Neural cell (in vitro differentiated cells): ENCODE measurements around the gene PI3. TPM values are rescaled to one million over a fixed set of nuclear protein-coding genes. Genes with fewer than 3 reads are reported as not detected.

ENCODE experiments used
- H2AFZ ChIP-seq: fragments of 200-600, 300-800 bp; sonication (generic), shearing (Covaris generic); 2 replicates; pipeline ENCODE4 v1.6.0; 2014; ENCODE audit warnings: low read depth, mild to moderate bottlenecking, antibody characterized with exemption, low read length, moderate library complexity
- H3F3A ChIP-seq: fragments of 200-600 bp; shearing (Covaris generic); 2 replicates; pipeline ENCODE4 v1.6.1; 2016; ENCODE audit warnings: mild to moderate bottlenecking, moderate library complexity, mixed read lengths, antibody characterized with exemption, low read length; ENCODE audit not compliant: insufficient read depth, poor library complexity, severe bottlenecking
- H3K27ac ChIP-seq: fragments of 200-600, 300-800 bp; sonication (generic), shearing (Covaris generic); 2 replicates; pipeline ENCODE4 v1.5.1; 2014; ENCODE audit warnings: mild to moderate bottlenecking, low read length, moderate library complexity
- H3K27me3 ChIP-seq: fragments of 300-800, 200-600 bp; sonication (generic), shearing (Covaris generic); 2 replicates; pipeline ENCODE4 v1.6.0; 2014; ENCODE audit warnings: mild to moderate bottlenecking, low read depth, low read length, moderate library complexity; ENCODE audit not compliant: insufficient read depth
- H3K36me3 ChIP-seq: fragments of 300-800, 200-600 bp; sonication (generic), shearing (Covaris generic); 2 replicates; pipeline ENCODE4 v1.5.1; 2014; ENCODE audit warnings: mild to moderate bottlenecking, antibody characterized with exemption, low read length, moderate library complexity; ENCODE audit not compliant: insufficient read depth
- H3K4me2 ChIP-seq: fragments of 300-800, 200-600 bp; sonication (generic), shearing (Covaris generic); 2 replicates; pipeline ENCODE4 v1.6.0; 2014; ENCODE audit warnings: mild to moderate bottlenecking, low read length
- H3K4me3 ChIP-seq: fragments of 300-800, 200-600 bp; sonication (generic), shearing (Covaris generic); 2 replicates; pipeline ENCODE4 v1.5.1; 2014; ENCODE audit warnings: mild to moderate bottlenecking, low read length, moderate library complexity
- H3K79me2 ChIP-seq: fragments of 200-600 bp; shearing (Covaris generic); replicated peaks from 2 replicates; pipeline ENCODE4 v1.6.0; 2014; ENCODE audit warnings: mild to moderate bottlenecking, low read length, moderate library complexity; ENCODE audit not compliant: insufficient read depth
- H3K9ac ChIP-seq: fragments of 300-800, 200-600 bp; sonication (generic), shearing (Covaris generic); 2 replicates; pipeline ENCODE4 v1.6.1; 2016; ENCODE audit warnings: mild to moderate bottlenecking, low read length, mixed read lengths
- H3K9me2 ChIP-seq: fragments of 200-600 bp; shearing (Covaris generic); 2 replicates; pipeline ENCODE4 v1.6.1; 2016; ENCODE audit warnings: mild to moderate bottlenecking, low read length, mixed read lengths; ENCODE audit not compliant: insufficient read depth
- H3K9me3 ChIP-seq: fragments of 200-600, 300-800 bp; sonication (generic), shearing (Covaris generic); 2 replicates; pipeline ENCODE4 v1.6.1; 2016; ENCODE audit warnings: mild to moderate bottlenecking, mixed run types, low read length, moderate library complexity, mixed read lengths
- H4K20me1 ChIP-seq: fragments of 200-600 bp; shearing (Covaris generic); 2 replicates; pipeline ENCODE4 v1.6.1; 2016; ENCODE audit warnings: mild to moderate bottlenecking, mixed run types; ENCODE audit not compliant: insufficient read depth
- EP300 ChIP-seq: fragments of 450-650 bp; conservative IDR thresholded peaks from 2 replicates; pipeline ENCODE4 v1.6.1; 2014; ENCODE audit warnings: antibody characterized with exemption, mild to moderate bottlenecking, moderate library complexity; ENCODE audit not compliant: poor library complexity, severe bottlenecking
- EZH2 ChIP-seq: fragments of 200-600, 300-800 bp; shearing (Covaris generic), sonication (generic); IDR thresholded peaks from 2 replicates; pipeline ENCODE4 v1.6.1; 2014; ENCODE audit warnings: antibody characterized with exemption, low read length, borderline replicate concordance, mild to moderate bottlenecking; ENCODE audit not compliant: insufficient read depth, poor library complexity, severe bottlenecking
- MXI1 ChIP-seq: fragments of 450-650 bp; conservative IDR thresholded peaks from 2 replicates; pipeline ENCODE4 v1.6.1; 2014; ENCODE audit warnings: antibody characterized with exemption, mild to moderate bottlenecking; ENCODE audit not compliant: poor library complexity, severe bottlenecking
- POLR2AphosphoS5 ChIP-seq: IDR thresholded peaks from 2 replicates; pipeline ENCODE4 v1.6.1; 2012
- RAD21 ChIP-seq: fragments of 450-650 bp; conservative IDR thresholded peaks from 2 replicates; pipeline ENCODE4 v1.6.1; 2014; ENCODE audit warnings: antibody characterized with exemption, mild to moderate bottlenecking, moderate library complexity
- SMC3 ChIP-seq: fragments of 450-650 bp; conservative IDR thresholded peaks from 2 replicates; pipeline ENCODE4 v1.6.1; 2014; ENCODE audit warnings: antibody characterized with exemption, mild to moderate bottlenecking, moderate library complexity; ENCODE audit not compliant: poor library complexity
- TAF1 ChIP-seq: IDR thresholded peaks from 2 replicates; pipeline ENCODE4 v1.6.1; 2012; ENCODE audit warnings: low read depth
- polyA plus RNA-seq: library from polyadenylated mRNA; depleted of rRNA; stranded (reverse); fragments of >200 nt; gene quantifications from 2 replicates; pipeline ENCODE4 v1.2.3, GENCODE V29; 2014
- TF ChIP-seq, protein P1 (sequence below): fragments of 450-650 bp; IDR thresholded peaks from 2 replicates; pipeline ENCODE4 v1.5.1; 2014; ENCODE audit warnings: antibody characterized with exemption, mild to moderate bottlenecking, moderate library complexity; ENCODE audit not compliant: poor library complexity, severe bottlenecking
- TF ChIP-seq, protein P2 (sequence below): IDR thresholded peaks from 2 replicates; pipeline ENCODE4 v1.6.1; 2012; ENCODE audit warnings: borderline replicate concordance

Gene PI3
- polyA plus RNA-seq, 1 donor from 2014 or later = 1.4 TPM

DNA sequence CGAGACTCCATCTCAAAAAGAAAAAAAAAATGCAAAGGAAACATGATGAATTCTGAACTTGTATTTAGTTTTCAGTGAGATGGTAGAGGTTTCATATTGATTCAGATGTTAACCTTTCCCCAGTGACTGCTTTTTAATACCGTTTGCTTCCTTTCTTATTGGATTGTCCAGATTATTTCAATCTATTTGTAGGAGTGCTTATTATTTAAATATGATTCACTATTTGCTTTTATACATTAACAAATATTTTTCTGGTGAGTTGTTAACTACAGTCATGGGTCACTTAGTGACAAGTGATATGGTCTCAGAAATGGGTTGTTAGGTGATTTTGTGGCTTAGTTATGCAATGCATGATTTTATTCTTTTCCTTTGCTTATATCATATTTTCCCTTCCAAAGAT, 8.4 kb downstream of the PI3 start:
- H3K4me2 ChIP-seq = no peak overlapping the region
- H3K36me3 ChIP-seq = no peaks in the 10 kb centered on the region
- H4K20me1 ChIP-seq = no peaks in the 10 kb centered on the region
- no peak overlapping the region for H3K27ac ChIP-seq
- TF ChIP-seq, protein P1, sequence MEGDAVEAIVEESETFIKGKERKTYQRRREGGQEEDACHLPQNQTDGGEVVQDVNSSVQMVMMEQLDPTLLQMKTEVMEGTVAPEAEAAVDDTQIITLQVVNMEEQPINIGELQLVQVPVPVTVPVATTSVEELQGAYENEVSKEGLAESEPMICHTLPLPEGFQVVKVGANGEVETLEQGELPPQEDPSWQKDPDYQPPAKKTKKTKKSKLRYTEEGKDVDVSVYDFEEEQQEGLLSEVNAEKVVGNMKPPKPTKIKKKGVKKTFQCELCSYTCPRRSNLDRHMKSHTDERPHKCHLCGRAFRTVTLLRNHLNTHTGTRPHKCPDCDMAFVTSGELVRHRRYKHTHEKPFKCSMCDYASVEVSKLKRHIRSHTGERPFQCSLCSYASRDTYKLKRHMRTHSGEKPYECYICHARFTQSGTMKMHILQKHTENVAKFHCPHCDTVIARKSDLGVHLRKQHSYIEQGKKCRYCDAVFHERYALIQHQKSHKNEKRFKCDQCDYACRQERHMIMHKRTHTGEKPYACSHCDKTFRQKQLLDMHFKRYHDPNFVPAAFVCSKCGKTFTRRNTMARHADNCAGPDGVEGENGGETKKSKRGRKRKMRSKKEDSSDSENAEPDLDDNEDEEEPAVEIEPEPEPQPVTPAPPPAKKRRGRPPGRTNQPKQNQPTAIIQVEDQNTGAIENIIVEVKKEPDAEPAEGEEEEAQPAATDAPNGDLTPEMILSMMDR = no peak
- TF ChIP-seq SMC3 (no peak), MXI1 (no peak), EZH2 (no peak), POLR2AphosphoS5 (no peak), EP300 (no peak)
- TF ChIP-seq, protein P2, sequence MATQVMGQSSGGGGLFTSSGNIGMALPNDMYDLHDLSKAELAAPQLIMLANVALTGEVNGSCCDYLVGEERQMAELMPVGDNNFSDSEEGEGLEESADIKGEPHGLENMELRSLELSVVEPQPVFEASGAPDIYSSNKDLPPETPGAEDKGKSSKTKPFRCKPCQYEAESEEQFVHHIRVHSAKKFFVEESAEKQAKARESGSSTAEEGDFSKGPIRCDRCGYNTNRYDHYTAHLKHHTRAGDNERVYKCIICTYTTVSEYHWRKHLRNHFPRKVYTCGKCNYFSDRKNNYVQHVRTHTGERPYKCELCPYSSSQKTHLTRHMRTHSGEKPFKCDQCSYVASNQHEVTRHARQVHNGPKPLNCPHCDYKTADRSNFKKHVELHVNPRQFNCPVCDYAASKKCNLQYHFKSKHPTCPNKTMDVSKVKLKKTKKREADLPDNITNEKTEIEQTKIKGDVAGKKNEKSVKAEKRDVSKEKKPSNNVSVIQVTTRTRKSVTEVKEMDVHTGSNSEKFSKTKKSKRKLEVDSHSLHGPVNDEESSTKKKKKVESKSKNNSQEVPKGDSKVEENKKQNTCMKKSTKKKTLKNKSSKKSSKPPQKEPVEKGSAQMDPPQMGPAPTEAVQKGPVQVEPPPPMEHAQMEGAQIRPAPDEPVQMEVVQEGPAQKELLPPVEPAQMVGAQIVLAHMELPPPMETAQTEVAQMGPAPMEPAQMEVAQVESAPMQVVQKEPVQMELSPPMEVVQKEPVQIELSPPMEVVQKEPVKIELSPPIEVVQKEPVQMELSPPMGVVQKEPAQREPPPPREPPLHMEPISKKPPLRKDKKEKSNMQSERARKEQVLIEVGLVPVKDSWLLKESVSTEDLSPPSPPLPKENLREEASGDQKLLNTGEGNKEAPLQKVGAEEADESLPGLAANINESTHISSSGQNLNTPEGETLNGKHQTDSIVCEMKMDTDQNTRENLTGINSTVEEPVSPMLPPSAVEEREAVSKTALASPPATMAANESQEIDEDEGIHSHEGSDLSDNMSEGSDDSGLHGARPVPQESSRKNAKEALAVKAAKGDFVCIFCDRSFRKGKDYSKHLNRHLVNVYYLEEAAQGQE = no peak
- H3K9me2 ChIP-seq = no peaks in the 10 kb centered on the region
- no peaks in the 10 kb centered on the region for H3K9me3 ChIP-seq
- H3K79me2 ChIP-seq = no peaks in the 10 kb centered on the region
- no peak overlapping the region for H2AFZ ChIP-seq
- no peaks in the 10 kb centered on the region for H3F3A ChIP-seq
- no peak overlapping the region for H3K9ac ChIP-seq
- H3K4me3 ChIP-seq = no peak overlapping the region
- H3K27me3 ChIP-seq = no peaks in the 10 kb centered on the region

DNA sequence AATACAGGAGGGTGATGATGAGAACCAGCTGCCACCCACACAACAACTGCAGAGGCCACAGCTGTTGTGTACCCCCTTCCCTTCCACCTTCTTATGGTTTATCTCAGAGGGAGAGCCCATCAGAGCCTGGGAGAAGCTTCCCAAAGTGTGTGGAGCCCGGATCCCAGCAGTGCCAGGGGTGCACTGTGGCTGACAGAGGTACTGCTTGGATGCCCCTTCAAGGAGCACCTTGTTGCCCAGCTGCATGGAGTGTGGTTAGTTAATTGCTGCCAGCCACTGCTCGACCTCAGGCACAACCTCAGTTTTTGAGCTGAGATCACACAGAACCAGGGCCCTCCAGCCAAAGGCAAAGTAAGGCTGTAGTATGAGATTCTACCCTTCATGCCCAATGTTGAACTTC, 13.0 kb downstream of the PI3 start:
- no peaks in the 10 kb centered on the region for H3K36me3 ChIP-seq

More for the DNA sequence above, 13.0 kb downstream of the PI3 start:
- Histone ChIP-seq H3K4me3 (no peak overlapping the region), H3K9me2 (no peaks in the 10 kb centered on the region), H3K27ac (no peak overlapping the region), H3K27me3 (no peaks in the 10 kb centered on the region), H3K4me2 (no peak overlapping the region), H3K79me2 (no peaks in the 10 kb centered on the region), H3K9ac (no peak overlapping the region), H3F3A (no peaks in the 10 kb centered on the region), H3K9me3 (no peaks in the 10 kb centered on the region), H2AFZ (no peak overlapping the region), H4K20me1 (no peaks in the 10 kb centered on the region)
- TF ChIP-seq EZH2 (no peak), EP300 (no peak), POLR2AphosphoS5 (no peak), SMC3 (no peak), RAD21 (no peak), MXI1 (no peak), TAF1 (no peak)
- TF ChIP-seq, protein P2 = no peak
- TF ChIP-seq, protein P1 = no peak
